Thoracic aorta (tissue), 2 donors: ENCODE measurements around the gene PTMS. TPM values are rescaled to one million over a fixed set of nuclear protein-coding genes. Genes with fewer than 3 reads are reported as not detected.

ENCODE experiments used
- ATAC-seq: fragments of 150-250 bp; one replicate; pipeline ENCODE4 v1.8.0; 2017; ENCODE audit warnings: low read depth; ENCODE audit not compliant: insufficient number of reproducible peaks, low FRiP score
- DNase-seq: peaks from one replicate; pipeline ENCODE4 v3.0.0-alpha.2; 2020; ENCODE audit warnings: low spot score
- H3K27ac ChIP-seq, 2 donors: fragments of 200-600 bp; sonication (generic); 1 replicate in 1 of 2; 2 replicates in 1 of 2; pipeline ENCODE4 v1.5.1; 2016; ENCODE audit warnings: mild to moderate bottlenecking in 2 of 2, moderate library complexity in 2 of 2
- H3K27me3 ChIP-seq: fragments of 200-600 bp; sonication (generic); replicated peaks from 2 replicates; pipeline ENCODE4 v1.6.0; 2016; ENCODE audit warnings: mild to moderate bottlenecking; ENCODE audit not compliant: insufficient read depth
- H3K36me3 ChIP-seq: fragments of 200-600 bp; sonication (generic); one replicate; pipeline ENCODE4 v1.5.1; 2016
- H3K4me1 ChIP-seq, 2 donors: fragments of 200-600 bp; sonication (generic); 1 replicate in 1 of 2; 2 replicates in 1 of 2; pipeline versions ENCODE4 v1.5.1 to v1.6.0; 2016; ENCODE audit warnings: low read depth in 2 of 2, mild to moderate bottlenecking in 1 of 2; ENCODE audit not compliant: control insufficient read depth in 1 of 2
- H3K4me3 ChIP-seq: fragments of 200-600 bp; sonication (generic); 2 replicates; pipeline ENCODE4 v1.5.1; 2016; ENCODE audit warnings: mild to moderate bottlenecking
- H3K9me3 ChIP-seq: fragments of 200-600 bp; sonication (generic); 2 replicates; pipeline ENCODE4 v1.5.1; 2016
- total RNA-seq, 2 donors: library from RNA; depleted of rRNA; stranded (reverse); fragments of >200 nt; gene quantifications; one replicate each; pipeline versions ENCODE4 v1.1.0 to v1.2.3, GENCODE V29; 2016
- TF ChIP-seq, protein P1 (sequence below): fragments of 200-600 bp; sonication (generic); IDR thresholded peaks from one replicate; pipeline ENCODE4 v1.5.1; 2019; ENCODE audit warnings: antibody characterized with exemption

PTMS gene
- total RNA-seq, 2 donors from 2014 or later, result 168 to 186 TPM

DNA sequence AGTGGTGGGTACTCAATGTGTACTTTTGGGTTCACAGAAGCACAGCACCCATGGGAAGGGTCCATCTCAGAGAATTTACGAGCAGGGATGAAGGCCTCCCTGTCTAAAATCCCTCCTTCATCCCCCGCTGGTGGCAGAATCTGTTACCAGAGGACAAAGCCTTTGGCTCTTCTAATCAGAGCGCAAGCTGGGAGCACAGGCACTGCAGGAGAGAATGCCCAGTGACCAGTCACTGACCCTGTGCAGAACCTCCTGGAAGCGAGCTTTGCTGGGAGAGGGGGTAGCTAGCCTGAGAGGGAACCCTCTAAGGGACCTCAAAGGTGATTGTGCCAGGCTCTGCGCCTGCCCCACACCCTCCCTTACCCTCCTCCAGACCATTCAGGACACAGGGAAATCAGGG is 54.0 kb downstream of the PTMS start:
- no peak overlapping the region for H3K27ac ChIP-seq
- H3K4me1 ChIP-seq, result peaks cover 5 to 20% of the 10 kb centered on the region in 2 donors
- H3K27me3 ChIP-seq, result peaks cover 10% of the 10 kb centered on the region
- H3K4me3 ChIP-seq, result no peak overlapping the region
- no peaks in the 10 kb centered on the region for H3K36me3 ChIP-seq
- ATAC-seq (no peak), DNase-seq (no peak)
- no peaks in the 10 kb centered on the region for H3K9me3 ChIP-seq
- TF ChIP-seq, protein P1, sequence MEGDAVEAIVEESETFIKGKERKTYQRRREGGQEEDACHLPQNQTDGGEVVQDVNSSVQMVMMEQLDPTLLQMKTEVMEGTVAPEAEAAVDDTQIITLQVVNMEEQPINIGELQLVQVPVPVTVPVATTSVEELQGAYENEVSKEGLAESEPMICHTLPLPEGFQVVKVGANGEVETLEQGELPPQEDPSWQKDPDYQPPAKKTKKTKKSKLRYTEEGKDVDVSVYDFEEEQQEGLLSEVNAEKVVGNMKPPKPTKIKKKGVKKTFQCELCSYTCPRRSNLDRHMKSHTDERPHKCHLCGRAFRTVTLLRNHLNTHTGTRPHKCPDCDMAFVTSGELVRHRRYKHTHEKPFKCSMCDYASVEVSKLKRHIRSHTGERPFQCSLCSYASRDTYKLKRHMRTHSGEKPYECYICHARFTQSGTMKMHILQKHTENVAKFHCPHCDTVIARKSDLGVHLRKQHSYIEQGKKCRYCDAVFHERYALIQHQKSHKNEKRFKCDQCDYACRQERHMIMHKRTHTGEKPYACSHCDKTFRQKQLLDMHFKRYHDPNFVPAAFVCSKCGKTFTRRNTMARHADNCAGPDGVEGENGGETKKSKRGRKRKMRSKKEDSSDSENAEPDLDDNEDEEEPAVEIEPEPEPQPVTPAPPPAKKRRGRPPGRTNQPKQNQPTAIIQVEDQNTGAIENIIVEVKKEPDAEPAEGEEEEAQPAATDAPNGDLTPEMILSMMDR, result no peak

Other genes with a start within 250 kb of the PTMS start
- gene GAPDH, start 231.8 kb upstream of the PTMS start, total RNA-seq, result 1,000 to 10,000 TPM; 1,700 to 2,744 TPM
- gene IFFO1, start 210.3 kb upstream of the PTMS start, total RNA-seq, result 10 to 100 TPM; 36.2 to 68.6 TPM
- gene NOP2, start 198.1 kb upstream of the PTMS start, total RNA-seq, result 10 to 100 TPM; 41.2 to 83.0 TPM
- 100 to 1,000 TPM; 193 to 205 TPM for gene CHD4, start 159.0 kb upstream of the PTMS start, total RNA-seq
- 1 to 10 TPM; 4.8 to 6.8 TPM for gene LPAR5, start 130.4 kb upstream of the PTMS start, total RNA-seq
- gene ACRBP, start 118.9 kb upstream of the PTMS start, total RNA-seq, result 1 to 10 TPM; 5.1 to 9.1 TPM
- 10 to 100 TPM; 21.8 to 36.9 TPM for gene ING4, start 103.2 kb upstream of the PTMS start, total RNA-seq
- gene ZNF384, start 77.0 kb upstream of the PTMS start, total RNA-seq, result 10 to 100 TPM; 36.8 to 45.3 TPM
- 1 to 10 TPM; 3.1 to 4.2 TPM for gene PIANP, start 65.5 kb upstream of the PTMS start, total RNA-seq
- gene COPS7A, start 42.3 kb upstream of the PTMS start, total RNA-seq, result 10 to 100 TPM; 69.9 to 78.2 TPM
- 100 to 1,000 TPM; 129 to 179 TPM for gene MLF2, start 13.2 kb upstream of the PTMS start, total RNA-seq
- gene LAG3, start 6.2 kb downstream of the PTMS start, total RNA-seq, result 1 to 10 TPM in 1 of 2 donors, under 1 TPM in 1; 0.95 to 1.5 TPM
- 10 to 100 TPM; 22.3 to 25.0 TPM for gene CD4, start 23.2 kb downstream of the PTMS start, total RNA-seq
- gene GPR162, start 55.5 kb downstream of the PTMS start, total RNA-seq, result 1 to 10 TPM; 1.1 to 3.1 TPM
- 10 to 100 TPM; 66.1 to 77.7 TPM for gene P3H3, start 62.0 kb downstream of the PTMS start, total RNA-seq
- 10 to 100 TPM in 1 of 2 donors, 1 to 10 TPM in 1; 9.3 to 16.6 TPM for gene GNB3, start 74.6 kb downstream of the PTMS start, total RNA-seq
- 1 to 10 TPM; 1.8 to 1.9 TPM for gene CDCA3, start 84.9 kb downstream of the PTMS start, total RNA-seq
- gene USP5, start 85.8 kb downstream of the PTMS start, total RNA-seq, result 10 to 100 TPM; 54.3 to 62.7 TPM
- 100 to 1,000 TPM; 287 to 322 TPM for gene TPI1, start 101.2 kb downstream of the PTMS start, total RNA-seq
- 10 to 100 TPM in 1 of 2 donors, 1 to 10 TPM in 1; 9.2 to 19.1 TPM for gene SPSB2, start 106.9 kb downstream of the PTMS start, total RNA-seq
- gene LRRC23, start 138.5 kb downstream of the PTMS start, total RNA-seq, result 1 to 10 TPM; 8.5 TPM
- gene ENO2, start 148.2 kb downstream of the PTMS start, total RNA-seq, result 10 to 100 TPM; 53.6 to 57.9 TPM
- 100 to 1,000 TPM; 109 to 163 TPM for gene ATN1, start 161.6 kb downstream of the PTMS start, total RNA-seq
- gene RNU7-1, start 177.5 kb downstream of the PTMS start, total RNA-seq, result not detected
- gene C12orf57, start 177.7 kb downstream of the PTMS start, total RNA-seq, result 100 to 1,000 TPM; 370 to 416 TPM
- gene PTPN6, start 185.0 kb downstream of the PTMS start, total RNA-seq, result 10 to 100 TPM; 19.0 to 24.0 TPM
- gene PHB2, start 204.3 kb downstream of the PTMS start, total RNA-seq, result 100 to 1,000 TPM; 103 to 139 TPM
- gene EMG1, start 204.6 kb downstream of the PTMS start, total RNA-seq, result 10 to 100 TPM; 31.5 to 31.7 TPM